Activated CD8-positive, alpha-beta memory T cell treated with anti-CD3 and anti-CD28 coated beads, Interleukin-2, amount 50 U/mL, for 4 hours (primary cell): ENCODE data around the gene NMT1.
A peak's percentile ranks its signal among the peaks of the same experiment; 100 is the strongest.

Experiments
- DNase-seq: peaks from one replicate; pipeline ENCODE4 v3.0.0-alpha.2; 2020

The NMT1 gene

GRCh38 chr17:45060797-45061605 is at the start of gene NMT1:
NMT1 (plus strand) TSS chr17:45061317; CDS start chr17:45061330, 13 bp downstream.
- peak; percentile 92 for DNase-seq

DNA sequence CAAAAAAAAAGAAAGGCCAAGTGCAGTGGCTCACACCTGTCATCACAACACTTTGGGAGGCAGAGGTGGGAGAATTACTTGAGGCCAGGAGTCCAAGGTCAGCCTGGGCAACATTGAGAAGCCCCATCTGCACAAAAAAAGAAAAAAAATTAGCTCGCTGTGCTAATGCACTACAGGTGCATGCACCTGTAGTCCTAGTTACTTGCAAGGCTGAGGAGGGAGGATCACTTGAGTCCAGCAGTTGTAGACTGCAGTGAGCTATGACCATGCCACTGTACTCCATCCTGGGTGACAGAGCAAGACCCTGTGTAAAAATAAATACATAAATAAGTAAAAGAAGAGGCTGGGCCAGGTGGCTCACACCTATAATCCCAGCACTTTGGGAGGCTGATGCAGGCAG is 49.4 kb upstream of the NMT1 start:
- DNase-seq = no peak

DNA sequence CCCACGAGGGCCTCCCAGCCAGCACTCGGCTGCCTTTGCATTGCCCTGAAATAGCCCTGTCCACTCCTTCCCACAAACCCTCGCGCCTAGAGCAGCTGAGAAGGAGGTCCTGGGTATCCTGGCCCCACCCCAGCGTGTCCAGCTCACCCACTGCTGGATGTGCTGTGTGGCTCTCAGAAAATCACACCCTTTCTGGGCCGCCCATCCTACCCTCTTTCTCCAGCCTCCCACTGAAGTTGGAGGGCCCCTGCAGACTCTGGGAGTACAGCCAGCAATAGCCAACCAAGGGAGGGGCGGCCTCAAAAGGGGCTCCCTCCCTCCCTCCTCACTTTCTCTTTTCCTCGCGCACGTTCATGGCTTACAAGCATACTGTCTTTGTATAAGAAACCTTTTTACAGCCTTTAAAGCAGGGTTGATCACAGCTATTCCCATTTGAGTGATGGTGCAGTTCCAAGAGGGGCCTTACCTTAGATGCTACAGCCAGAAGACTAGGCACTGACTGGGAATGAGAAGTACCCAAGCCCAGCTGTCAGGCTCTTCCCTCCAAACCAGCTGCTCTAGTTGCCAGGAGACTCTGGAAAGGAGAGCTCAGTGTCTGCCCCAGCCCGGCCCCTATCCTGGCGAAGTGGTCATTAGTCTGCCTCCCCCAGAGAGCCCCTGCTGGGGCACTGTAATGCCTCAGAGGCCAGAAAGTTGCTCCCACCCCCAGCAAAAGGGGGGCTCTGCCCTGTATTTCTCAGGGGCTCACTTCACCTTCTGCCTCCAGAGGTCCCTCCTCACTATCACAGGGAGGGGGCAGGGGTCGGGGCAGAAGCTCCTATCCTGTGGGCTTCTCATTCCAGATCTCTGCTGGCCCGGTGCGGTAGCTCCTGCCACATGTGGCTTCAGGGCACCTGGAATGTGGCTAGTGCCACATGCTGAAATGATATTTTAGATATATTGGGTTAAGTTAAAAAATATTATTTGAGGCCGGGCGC is 47.8 kb upstream of the NMT1 start:
- no peak for DNase-seq

GRCh38 chr17:45016237-45016636 is 44.9 kb upstream of the NMT1 start:
- no peak for DNase-seq

DNA sequence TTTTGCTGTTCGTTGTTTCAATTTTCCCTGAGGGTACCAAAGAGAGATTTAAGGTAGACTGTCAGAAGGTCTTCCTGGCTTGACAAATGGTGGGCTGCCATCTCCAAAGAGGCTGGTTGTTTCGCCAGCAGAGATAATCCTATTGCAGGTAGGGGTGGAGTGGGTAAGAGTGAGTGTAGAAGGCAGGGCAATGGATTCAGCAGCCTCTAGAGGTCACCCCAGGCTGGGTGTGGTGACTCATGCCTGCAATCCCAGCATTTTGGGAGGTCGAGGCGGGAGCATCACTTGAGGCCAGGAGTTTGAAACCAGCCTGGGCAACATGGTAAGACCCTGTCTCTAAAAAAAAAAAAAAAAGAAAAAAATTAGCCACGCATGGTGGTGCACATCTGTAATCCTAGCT is 44.3 kb upstream of the NMT1 start:
- no peak for DNase-seq

- DNase-seq = no peak
These were observed 42.6 kb upstream of the NMT1 start for GRCh38 chr17:45018514-45018847.

GRCh38 chr17:45018848-45019711 is 42.0 kb upstream of the NMT1 start:
- DNase-seq = peak; percentile 40

- no peak for DNase-seq
These were observed 40.6 kb upstream of the NMT1 start for GRCh38 chr17:45020354-45021138.

GRCh38 chr17:45021607-45022287 is 39.4 kb upstream of the NMT1 start:
- DNase-seq = peak; percentile 73

GRCh38 chr17:45022288-45022648 is 38.8 kb upstream of the NMT1 start:
- DNase-seq = no peak

DNA sequence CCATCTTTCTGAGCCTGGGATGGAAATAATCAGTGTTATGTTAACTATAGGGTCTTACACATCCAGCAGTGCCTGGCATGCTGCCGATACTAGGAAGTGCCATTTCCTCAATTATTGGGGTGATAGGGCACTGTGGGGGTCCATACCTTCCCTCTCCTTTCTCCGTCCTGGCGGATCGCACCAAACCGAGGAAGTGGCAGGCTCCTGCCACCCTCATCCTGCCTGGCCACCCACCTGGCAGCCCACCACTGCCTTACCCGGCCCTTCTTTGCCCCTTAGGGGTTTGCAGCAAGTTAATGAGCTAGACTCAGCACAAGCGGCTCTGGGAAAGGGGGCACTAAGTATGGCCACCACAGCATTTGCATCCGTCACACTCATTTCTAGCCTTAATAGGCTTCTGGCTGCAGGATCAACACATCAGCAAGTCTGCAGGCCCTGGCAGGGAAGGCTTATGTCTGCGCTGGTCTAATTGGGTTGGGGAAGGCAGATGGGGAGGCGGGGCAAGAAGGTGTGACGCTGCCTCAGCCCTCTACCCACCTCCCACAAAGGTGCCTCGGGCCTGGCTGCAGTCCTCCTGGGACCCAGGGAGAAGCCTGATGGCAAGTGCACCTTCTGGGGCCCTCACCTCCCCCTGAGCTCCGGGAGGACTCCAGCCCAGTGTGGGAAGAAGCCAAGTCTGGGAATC is 38.3 kb upstream of the NMT1 start:
- DNase-seq = no peak

GRCh38 chr17:45029096-45029495 is 32.0 kb upstream of the NMT1 start:
- no peak for DNase-seq

DNA sequence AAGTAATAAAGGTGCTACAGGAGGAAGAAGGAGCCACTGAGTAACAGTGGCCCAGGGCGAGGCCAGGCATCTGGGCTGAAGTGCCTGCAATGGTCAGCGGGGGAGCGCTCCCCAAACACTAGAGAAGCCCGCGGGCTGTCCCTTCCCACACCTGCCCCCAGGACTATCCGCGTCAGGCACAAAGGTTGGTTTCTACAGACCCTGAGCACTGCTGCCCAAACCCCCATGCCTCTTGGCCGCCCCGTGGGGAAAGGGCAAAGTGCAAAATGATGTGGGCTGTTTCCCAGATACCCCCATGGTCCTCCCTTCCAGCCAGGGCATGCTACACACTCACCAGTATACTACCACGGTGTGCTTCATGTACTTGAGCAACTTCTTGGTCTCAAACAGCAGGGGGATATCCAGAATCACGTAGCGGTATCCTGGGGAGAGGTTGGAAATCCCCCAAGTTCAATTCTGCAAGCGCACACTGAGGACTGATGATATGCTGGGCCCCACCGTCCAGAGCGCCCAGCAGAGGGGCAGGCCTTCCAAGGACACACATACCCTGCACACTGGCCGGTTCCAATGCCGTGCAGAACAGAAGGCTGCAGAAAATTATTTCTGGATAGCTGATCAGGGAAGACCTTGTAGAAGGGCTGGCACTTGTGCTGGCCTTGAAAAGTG is 31.2 kb upstream of the NMT1 start:
- no peak for DNase-seq

- no peak for DNase-seq
These were observed 30.4 kb upstream of the NMT1 start for GRCh38 chr17:45030733-45031132.

DNA sequence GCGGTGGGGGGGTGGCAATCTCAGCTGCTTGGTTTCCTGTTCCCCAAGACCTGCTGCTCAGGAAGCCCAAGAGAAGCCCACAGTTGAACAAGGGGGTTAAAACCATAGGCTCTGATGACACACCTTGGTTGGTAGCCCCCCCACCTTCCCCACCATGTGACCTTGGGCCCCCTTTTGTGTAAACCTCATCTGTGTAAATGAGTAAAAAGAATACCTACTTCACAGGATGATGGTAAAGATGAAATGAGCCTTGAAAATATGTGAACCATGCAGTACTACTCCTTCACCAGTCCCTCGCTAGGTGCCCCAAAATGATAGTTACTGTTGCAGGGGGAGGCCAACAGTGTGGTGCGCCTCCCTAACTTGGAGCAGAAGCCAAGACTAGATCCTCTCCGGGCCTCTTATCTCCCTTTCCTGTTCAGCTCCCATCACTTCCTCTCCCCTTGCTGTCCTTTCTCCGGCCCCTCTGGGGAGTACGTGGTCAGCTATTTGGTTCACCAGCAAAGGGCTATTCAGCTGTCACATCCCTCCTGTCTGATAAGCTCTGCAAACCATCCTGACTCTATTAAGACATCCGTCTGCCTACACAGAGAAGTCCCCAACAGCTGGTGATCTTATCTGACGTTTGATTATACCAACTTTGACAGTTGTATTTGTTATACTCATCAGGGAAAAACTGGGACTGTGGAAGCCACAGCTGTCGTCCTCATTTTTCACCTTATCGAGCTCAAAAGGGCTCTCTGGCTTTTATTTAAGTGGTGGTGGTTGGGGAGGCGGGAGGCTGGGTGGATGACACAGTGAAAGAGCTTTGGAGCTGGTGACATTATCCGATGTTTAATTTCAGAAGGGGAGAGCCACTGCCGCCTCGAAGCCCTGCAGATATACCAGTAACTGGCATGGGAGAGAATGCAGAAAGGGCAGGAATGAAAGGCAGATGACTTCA is 29.6 kb upstream of the NMT1 start:
- no peak for DNase-seq

- DNase-seq = no peak
These were observed 29.0 kb upstream of the NMT1 start for GRCh38 chr17:45032174-45032541.

DNA sequence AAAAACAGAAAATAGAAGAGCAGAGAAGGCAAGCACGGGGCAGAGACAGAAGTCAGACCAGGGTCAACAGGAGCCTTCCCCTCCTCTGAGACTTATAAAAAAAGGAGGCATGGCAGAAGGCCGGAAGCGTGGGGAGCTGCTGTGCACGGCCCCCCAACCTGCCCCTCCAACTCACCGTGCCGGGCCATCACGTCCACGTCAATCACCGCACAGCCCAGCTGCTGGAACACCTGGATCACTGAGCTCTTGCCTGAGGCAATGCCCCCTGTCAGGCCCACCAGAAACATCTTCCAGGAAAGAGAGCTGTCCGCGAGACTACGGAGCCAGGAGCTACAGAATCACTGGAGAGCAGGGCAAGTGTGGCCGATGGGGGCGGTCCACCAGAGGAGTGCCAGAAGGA is 26.5 kb upstream of the NMT1 start:
- no peak for DNase-seq

DNA sequence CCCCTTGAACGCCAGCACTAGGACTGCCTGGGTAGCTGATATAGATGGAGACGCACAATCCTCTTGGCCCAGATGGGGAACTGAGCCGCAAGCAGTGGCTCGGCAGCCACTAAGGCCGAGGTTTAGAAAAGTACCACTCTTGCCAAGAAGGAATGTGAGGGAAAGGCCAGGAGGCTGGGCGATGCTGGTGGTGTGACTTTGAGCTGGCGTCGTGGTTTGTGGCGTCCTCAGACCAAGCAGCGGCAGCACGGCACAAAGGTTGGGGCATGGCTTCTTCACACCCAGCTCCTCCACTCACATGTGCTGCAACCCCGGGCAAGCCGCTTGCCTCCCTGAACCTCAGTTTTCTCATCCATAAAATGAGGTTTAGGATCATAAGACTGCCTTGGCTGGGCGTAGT is 25.3 kb upstream of the NMT1 start:
- DNase-seq = no peak

GRCh38 chr17:45036691-45037090 is 24.4 kb upstream of the NMT1 start:
- no peak for DNase-seq
